Measurements from ENCODE around the gene MRTFA. TPM values are rescaled to one million over a fixed set of nuclear protein-coding genes. Genes with fewer than 3 reads are reported as not detected.

MRTFA gene
- total and polyA plus RNA-seq, 2 of the 13 experiments (the other 11 are each of a cell fraction or from before 2014, with no cell fraction given), result 2.4 to 8.2 TPM

DNA sequence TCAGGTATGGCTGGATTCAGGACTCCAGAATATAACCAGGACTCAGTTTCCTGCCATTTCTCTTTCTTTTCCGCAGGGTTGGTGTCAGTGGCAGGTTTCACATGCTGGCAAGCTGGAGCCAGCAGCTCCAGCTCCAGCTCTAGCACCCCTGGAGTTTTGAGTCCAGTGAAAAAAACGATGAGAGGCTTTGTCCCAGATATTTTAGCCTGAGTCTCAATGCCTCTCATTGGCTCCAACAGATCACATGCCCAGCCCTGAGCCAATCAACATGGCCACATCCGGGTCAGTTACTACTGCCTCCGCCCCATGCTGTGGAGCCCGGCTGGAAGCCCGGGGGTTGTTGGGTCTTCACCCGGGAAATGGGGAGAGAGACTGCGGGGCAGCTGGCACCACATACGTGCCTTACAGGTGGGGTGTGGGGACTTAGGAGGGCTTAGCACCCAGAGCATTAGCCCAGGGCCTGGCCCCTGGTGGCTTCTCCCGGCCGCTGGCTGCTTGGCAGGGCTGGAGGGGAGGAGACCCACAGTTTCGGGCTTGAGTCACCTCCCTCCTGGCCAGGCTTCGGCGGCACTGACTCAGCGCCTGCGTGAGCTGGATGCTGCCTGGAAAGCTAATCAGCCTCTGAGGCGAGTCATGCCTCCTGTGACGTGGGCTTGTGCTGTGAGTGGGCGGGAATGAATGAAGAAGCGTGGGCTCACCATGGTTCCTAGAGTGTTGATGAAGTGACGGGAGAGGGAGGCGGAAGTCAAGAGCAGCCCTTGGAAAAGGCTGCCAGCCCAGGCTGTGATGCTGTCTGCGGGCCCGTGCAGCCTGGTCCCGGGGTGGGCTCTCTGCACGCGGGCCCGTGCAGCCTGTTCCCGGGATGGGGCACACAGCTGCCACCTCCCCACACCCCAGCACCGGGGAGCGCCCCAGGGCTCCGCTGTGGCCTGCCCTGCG lies 15.3 kb upstream of the MRTFA start (continued):
- TF ChIP-seq, protein P1, sequence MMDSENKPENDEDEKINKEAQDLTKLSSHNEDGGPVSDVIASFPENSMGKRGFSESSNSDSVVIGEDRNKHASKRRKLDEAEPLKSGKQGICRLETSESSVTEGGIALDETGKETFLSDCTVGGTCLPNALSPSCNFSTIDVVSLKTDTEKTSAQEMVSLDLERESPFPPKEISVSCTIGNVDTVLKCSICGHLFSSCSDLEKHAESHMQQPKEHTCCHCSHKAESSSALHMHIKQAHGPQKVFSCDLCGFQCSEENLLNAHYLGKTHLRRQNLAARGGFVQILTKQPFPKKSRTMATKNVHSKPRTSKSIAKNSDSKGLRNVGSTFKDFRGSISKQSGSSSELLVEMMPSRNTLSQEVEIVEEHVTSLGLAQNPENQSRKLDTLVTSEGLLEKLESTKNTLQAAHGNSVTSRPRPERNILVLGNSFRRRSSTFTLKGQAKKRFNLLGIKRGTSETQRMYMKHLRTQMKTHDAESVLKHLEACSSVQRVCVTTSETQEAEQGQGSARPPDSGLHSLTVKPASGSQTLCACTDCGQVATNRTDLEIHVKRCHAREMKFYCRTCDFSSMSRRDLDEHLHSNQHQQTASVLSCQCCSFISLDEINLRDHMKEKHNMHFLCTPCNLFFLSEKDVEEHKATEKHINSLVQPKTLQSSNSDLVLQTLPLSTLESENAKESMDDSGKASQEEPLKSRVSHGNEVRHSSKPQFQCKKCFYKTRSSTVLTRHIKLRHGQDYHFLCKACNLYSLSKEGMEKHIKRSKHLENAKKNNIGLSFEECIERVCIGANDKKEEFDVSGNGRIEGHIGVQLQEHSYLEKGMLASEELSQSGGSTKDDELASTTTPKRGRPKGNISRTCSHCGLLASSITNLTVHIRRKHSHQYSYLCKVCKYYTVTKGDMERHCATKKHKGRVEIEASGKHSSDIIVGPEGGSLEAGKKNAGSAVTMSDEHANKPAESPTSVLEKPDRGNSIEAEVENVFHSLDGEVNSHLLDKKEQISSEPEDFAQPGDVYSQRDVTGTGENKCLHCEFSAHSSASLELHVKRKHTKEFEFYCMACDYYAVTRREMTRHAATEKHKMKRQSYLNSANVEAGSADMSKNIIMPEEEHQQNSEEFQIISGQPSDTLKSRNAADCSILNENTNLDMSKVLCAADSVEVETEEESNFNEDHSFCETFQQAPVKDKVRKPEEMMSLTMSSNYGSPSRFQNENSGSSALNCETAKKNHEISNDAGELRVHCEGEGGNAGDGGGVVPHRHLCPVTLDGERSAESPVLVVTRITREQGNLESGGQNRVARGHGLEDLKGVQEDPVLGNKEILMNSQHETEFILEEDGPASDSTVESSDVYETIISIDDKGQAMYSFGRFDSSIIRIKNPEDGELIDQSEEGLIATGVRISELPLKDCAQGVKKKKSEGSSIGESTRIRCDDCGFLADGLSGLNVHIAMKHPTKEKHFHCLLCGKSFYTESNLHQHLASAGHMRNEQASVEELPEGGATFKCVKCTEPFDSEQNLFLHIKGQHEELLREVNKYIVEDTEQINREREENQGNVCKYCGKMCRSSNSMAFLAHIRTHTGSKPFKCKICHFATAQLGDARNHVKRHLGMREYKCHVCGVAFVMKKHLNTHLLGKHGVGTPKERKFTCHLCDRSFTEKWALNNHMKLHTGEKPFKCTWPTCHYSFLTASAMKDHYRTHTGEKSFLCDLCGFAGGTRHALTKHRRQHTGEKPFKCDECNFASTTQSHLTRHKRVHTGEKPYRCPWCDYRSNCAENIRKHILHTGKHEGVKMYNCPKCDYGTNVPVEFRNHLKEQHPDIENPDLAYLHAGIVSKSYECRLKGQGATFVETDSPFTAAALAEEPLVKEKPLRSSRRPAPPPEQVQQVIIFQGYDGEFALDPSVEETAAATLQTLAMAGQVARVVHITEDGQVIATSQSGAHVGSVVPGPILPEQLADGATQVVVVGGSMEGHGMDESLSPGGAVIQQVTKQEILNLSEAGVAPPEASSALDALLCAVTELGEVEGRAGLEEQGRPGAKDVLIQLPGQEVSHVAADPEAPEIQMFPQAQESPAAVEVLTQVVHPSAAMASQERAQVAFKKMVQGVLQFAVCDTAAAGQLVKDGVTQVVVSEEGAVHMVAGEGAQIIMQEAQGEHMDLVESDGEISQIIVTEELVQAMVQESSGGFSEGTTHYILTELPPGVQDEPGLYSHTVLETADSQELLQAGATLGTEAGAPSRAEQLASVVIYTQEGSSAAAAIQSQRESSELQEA (CRISPR knock-in tag; IDR thresholded peaks at IDR 0.05; ENCODE audit: not compliant biosample characterization), result no peak
- TF ChIP-seq, protein P2, sequence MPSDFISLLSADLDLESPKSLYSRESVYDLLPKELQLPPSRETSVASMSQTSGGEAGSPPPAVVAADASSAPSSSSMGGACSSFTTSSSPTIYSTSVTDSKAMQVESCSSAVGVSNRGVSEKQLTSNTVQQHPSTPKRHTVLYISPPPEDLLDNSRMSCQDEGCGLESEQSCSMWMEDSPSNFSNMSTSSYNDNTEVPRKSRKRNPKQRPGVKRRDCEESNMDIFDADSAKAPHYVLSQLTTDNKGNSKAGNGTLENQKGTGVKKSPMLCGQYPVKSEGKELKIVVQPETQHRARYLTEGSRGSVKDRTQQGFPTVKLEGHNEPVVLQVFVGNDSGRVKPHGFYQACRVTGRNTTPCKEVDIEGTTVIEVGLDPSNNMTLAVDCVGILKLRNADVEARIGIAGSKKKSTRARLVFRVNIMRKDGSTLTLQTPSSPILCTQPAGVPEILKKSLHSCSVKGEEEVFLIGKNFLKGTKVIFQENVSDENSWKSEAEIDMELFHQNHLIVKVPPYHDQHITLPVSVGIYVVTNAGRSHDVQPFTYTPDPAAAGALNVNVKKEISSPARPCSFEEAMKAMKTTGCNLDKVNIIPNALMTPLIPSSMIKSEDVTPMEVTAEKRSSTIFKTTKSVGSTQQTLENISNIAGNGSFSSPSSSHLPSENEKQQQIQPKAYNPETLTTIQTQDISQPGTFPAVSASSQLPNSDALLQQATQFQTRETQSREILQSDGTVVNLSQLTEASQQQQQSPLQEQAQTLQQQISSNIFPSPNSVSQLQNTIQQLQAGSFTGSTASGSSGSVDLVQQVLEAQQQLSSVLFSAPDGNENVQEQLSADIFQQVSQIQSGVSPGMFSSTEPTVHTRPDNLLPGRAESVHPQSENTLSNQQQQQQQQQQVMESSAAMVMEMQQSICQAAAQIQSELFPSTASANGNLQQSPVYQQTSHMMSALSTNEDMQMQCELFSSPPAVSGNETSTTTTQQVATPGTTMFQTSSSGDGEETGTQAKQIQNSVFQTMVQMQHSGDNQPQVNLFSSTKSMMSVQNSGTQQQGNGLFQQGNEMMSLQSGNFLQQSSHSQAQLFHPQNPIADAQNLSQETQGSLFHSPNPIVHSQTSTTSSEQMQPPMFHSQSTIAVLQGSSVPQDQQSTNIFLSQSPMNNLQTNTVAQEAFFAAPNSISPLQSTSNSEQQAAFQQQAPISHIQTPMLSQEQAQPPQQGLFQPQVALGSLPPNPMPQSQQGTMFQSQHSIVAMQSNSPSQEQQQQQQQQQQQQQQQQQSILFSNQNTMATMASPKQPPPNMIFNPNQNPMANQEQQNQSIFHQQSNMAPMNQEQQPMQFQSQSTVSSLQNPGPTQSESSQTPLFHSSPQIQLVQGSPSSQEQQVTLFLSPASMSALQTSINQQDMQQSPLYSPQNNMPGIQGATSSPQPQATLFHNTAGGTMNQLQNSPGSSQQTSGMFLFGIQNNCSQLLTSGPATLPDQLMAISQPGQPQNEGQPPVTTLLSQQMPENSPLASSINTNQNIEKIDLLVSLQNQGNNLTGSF (CRISPR knock-in tag; IDR thresholded peaks at IDR 0.05), result no peak
- TF ChIP-seq ZNF12 (CRISPR knock-in tag; IDR thresholded peaks at IDR 0.05) (peak; percentile 20; the same call in 1 of the 2 replicates), ZNF468 (CRISPR knock-in tag; IDR thresholded peaks at IDR 0.05) (no peak), ZNF790 (CRISPR knock-in tag; IDR thresholded peaks at IDR 0.05; ENCODE audit: borderline replicate concordance) (peak; percentile 37; the same call in 1 of the 2 replicates), SAFB2 (CRISPR knock-in tag; IDR thresholded peaks at IDR 0.05; ENCODE audit: borderline replicate concordance, low read depth) (peak; percentile 38; the same call in 1 of the 2 replicates), ZFP36 (IDR thresholded peaks at IDR 0.05; ENCODE audit: borderline replicate concordance, low read depth, low read length, partially characterized antibody) (no peak), ATF7 (IDR thresholded peaks at IDR 0.05) (no peak), ATF7 (CRISPR knock-in tag; IDR thresholded peaks at IDR 0.05) (no peak), ZNF124 (CRISPR knock-in tag; IDR thresholded peaks at IDR 0.05) (no peak; the same call in 1 of the 2 replicates), MAFK (conservative IDR thresholded peaks at IDR 0.05 in 1 of 2, IDR thresholded peaks at IDR 0.05 in 1 of 2; ENCODE audit: low read length in 2 of 2) (peak; percentile 39 to 61; a peak in 3 of 4 replicates), TAF15 (IDR thresholded peaks at IDR 0.05; ENCODE audit: low read depth, low read length, poor library complexity, severe bottlenecking) (peak; percentile 94), ZNF83 (CRISPR knock-in tag; IDR thresholded peaks at IDR 0.05; ENCODE audit: borderline replicate concordance) (no peak), TBX3 (IDR thresholded peaks at IDR 0.05; ENCODE audit: borderline replicate concordance) (no peak), ZNF543 (CRISPR knock-in tag; IDR thresholded peaks at IDR 0.05) (peak; percentile 74)

All from HepG2 (cell line).